ENCODE data around the gene FBXL7.

FBXL7 gene

GRCh38 chr5:15614679-15615078 lies 114.7 kb downstream of the FBXL7 start:
- no CpG with 5 or more reads among the region's 4 CpGs for WGBS (ENCODE audit: extremely low coverage, insufficient coverage, insufficient read length)
- no peak overlapping the region for H2BK12ac ChIP-seq (ENCODE audit: low read length)
- no peak overlapping the region for H4K91ac ChIP-seq (ENCODE audit: low read depth, low read length)

DNA sequence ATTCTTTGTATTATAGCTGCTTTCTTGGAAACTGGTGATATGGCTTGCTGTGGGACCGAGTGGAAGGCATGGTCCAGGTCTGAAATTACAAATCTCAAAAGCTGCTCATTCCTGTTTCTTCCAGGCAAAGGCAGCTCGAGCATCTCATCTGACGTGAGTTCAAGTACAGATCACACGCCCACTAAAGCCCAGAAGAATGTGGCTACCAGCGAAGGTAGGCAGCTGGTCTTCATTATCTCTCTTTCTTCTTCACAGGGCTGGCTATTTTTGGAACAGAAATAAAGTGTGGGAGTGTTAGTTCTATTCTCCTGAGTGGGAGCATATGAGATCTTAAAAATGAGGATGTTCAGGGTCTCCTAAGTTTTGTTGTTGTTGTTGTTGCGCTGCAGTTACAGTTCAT lies 115.9 kb downstream of the FBXL7 start:
- Histone ChIP-seq H3K79me2 (ENCODE audit: control insufficient read depth, insufficient read depth, low read length, poor library complexity) (no peaks in the 10 kb centered on the region), H3K4me2 (ENCODE audit: low read length) (no peak overlapping the region), H3K27ac (ENCODE audit: low read depth, low read length) (no peak overlapping the region), H3K14ac (ENCODE audit: low read length) (no peak overlapping the region), H4K12ac (ENCODE audit: low read depth, low read length) (no peak overlapping the region), H2BK12ac (ENCODE audit: low read length) (no peak overlapping the region), H2AFZ (ENCODE audit: insufficient read depth, low read length, poor library complexity) (no peak overlapping the region), H2BK120ac (ENCODE audit: insufficient read depth, low read length, poor library complexity) (no peak overlapping the region), H4K91ac (ENCODE audit: low read depth, low read length) (no peak overlapping the region), H3K9ac (ENCODE audit: low read length) (no peak overlapping the region), H3K79me1 (ENCODE audit: low read length) (no peaks in the 10 kb centered on the region), H2AK5ac (ENCODE audit: low read length) (no peak overlapping the region), H3K9me3 (ENCODE audit: insufficient read depth, low read depth, low read length) (no peaks in the 10 kb centered on the region), H3K23ac (ENCODE audit: low read length) (no peak overlapping the region), H3K4ac (ENCODE audit: low read depth, low read length) (no peak overlapping the region), H4K8ac (ENCODE audit: low read depth, low read length) (no peak overlapping the region), H3K27me3 (ENCODE audit: insufficient read depth, low read length) (no peaks in the 10 kb centered on the region), H2BK5ac (ENCODE audit: low read depth, low read length, poor library complexity) (no peak overlapping the region), H3K4me3 (ENCODE audit: low read depth, low read length) (no peak overlapping the region), H3K36me3 (ENCODE audit: control insufficient read depth in 1 of 2, insufficient read depth in 2 of 2, low read length in 2 of 2) (no peaks in the 10 kb centered on the region), H3K18ac (ENCODE audit: low read length) (no peak overlapping the region), H3K4me1 (ENCODE audit: control insufficient read depth in 1 of 2, insufficient read depth in 2 of 2, low read length in 2 of 2) (no peaks in the 10 kb centered on the region)
- no peak for DNase-seq
- WGBS (ENCODE audit: extremely low coverage, insufficient coverage, insufficient read length), result no CpG with 5 or more reads among the region's 6 CpGs

More at GRCh38 chr5:15614679-15615078, 114.7 kb downstream of the FBXL7 start:
- no peak overlapping the region for H3K18ac ChIP-seq (ENCODE audit: low read length)
- no peaks in the 10 kb centered on the region for H3K79me1 ChIP-seq (ENCODE audit: low read length)
- H4K12ac ChIP-seq (ENCODE audit: low read depth, low read length), result no peak overlapping the region
- no peak overlapping the region for H3K4me2 ChIP-seq (ENCODE audit: low read length)
- no peak overlapping the region for H3K23ac ChIP-seq (ENCODE audit: low read length)
- H2AK5ac ChIP-seq (ENCODE audit: low read length), result no peak overlapping the region
- H3K27ac ChIP-seq (ENCODE audit: low read depth, low read length), result no peak overlapping the region
- no peak overlapping the region for H3K4ac ChIP-seq (ENCODE audit: low read depth, low read length)
- H3K14ac ChIP-seq (ENCODE audit: low read length), result no peak overlapping the region
- DNase-seq, result no peak
- no peak overlapping the region for H2AFZ ChIP-seq (ENCODE audit: insufficient read depth, low read length, poor library complexity)
- H3K4me1 ChIP-seq (ENCODE audit: control insufficient read depth in 1 of 2, insufficient read depth in 2 of 2, low read length in 2 of 2), result peaks cover 0 to 2% of the 10 kb centered on the region in 2 experiments
- no peaks in the 10 kb centered on the region for H3K27me3 ChIP-seq (ENCODE audit: insufficient read depth, low read length)
- H4K8ac ChIP-seq (ENCODE audit: low read depth, low read length), result no peak overlapping the region
- H3K4me3 ChIP-seq (ENCODE audit: low read depth, low read length), result no peak overlapping the region
- H3K9ac ChIP-seq (ENCODE audit: low read length), result no peak overlapping the region
- H3K9me3 ChIP-seq (ENCODE audit: insufficient read depth, low read depth, low read length), result no peaks in the 10 kb centered on the region
- H3K79me2 ChIP-seq (ENCODE audit: control insufficient read depth, insufficient read depth, low read length, poor library complexity), result no peaks in the 10 kb centered on the region
- no peak overlapping the region for H2BK5ac ChIP-seq (ENCODE audit: low read depth, low read length, poor library complexity)
- H3K36me3 ChIP-seq (ENCODE audit: control insufficient read depth in 1 of 2, insufficient read depth in 2 of 2, low read length in 2 of 2), result no peaks in the 10 kb centered on the region
- no peak overlapping the region for H2BK120ac ChIP-seq (ENCODE audit: insufficient read depth, low read length, poor library complexity)

DNA sequence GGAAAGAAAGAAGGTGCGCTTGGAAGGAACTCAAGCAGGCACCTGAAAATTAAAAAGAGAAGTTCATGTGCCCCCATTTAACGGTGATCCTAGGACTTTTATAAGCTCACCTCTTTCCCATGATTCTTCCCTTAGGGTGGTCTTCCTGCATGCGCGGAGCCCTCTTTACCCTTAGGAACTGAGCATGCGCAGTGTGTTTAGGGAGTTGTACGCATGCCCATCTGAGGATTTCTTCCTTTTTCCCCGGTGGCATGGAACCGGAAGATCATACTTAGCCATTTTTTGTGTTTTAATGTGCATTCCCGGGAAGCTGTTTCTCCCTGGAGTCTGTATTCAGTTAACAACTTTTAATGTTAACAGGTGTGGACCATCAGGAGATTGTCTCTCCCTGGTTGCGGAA lies 119.0 kb downstream of the FBXL7 start:
- Histone ChIP-seq H3K14ac (ENCODE audit: low read length) (no peak overlapping the region), H4K91ac (ENCODE audit: low read depth, low read length) (no peak overlapping the region), H3K4me2 (ENCODE audit: low read length) (no peak overlapping the region), H2BK12ac (ENCODE audit: low read length) (no peak overlapping the region), H3K27ac (ENCODE audit: low read depth, low read length) (no peak overlapping the region), H3K79me2 (ENCODE audit: control insufficient read depth, insufficient read depth, low read length, poor library complexity) (no peaks in the 10 kb centered on the region), H3K36me3 (ENCODE audit: control insufficient read depth in 1 of 2, insufficient read depth in 2 of 2, low read length in 2 of 2) (no peaks in the 10 kb centered on the region), H3K9ac (ENCODE audit: low read length) (no peak overlapping the region), H3K4me3 (ENCODE audit: low read depth, low read length) (no peak overlapping the region), H3K79me1 (ENCODE audit: low read length) (no peaks in the 10 kb centered on the region), H3K18ac (ENCODE audit: low read length) (no peak overlapping the region), H2AK5ac (ENCODE audit: low read length) (no peak overlapping the region), H3K23ac (ENCODE audit: low read length) (no peak overlapping the region), H3K9me3 (ENCODE audit: insufficient read depth, low read depth, low read length) (no peaks in the 10 kb centered on the region), H4K8ac (ENCODE audit: low read depth, low read length) (no peak overlapping the region), H2BK5ac (ENCODE audit: low read depth, low read length, poor library complexity) (no peak overlapping the region), H3K4ac (ENCODE audit: low read depth, low read length) (no peak overlapping the region), H3K27me3 (ENCODE audit: insufficient read depth, low read length) (no peaks in the 10 kb centered on the region), H2BK120ac (ENCODE audit: insufficient read depth, low read length, poor library complexity) (no peak overlapping the region), H2AFZ (ENCODE audit: insufficient read depth, low read length, poor library complexity) (no peak overlapping the region), H3K4me1 (ENCODE audit: control insufficient read depth in 1 of 2, insufficient read depth in 2 of 2, low read length in 2 of 2) (no peaks in the 10 kb centered on the region), H4K12ac (ENCODE audit: low read depth, low read length) (no peak overlapping the region)
- no peak for DNase-seq
- WGBS (ENCODE audit: extremely low coverage, insufficient coverage, insufficient read length), result no CpG with 5 or more reads among the region's 10 CpGs

DNA sequence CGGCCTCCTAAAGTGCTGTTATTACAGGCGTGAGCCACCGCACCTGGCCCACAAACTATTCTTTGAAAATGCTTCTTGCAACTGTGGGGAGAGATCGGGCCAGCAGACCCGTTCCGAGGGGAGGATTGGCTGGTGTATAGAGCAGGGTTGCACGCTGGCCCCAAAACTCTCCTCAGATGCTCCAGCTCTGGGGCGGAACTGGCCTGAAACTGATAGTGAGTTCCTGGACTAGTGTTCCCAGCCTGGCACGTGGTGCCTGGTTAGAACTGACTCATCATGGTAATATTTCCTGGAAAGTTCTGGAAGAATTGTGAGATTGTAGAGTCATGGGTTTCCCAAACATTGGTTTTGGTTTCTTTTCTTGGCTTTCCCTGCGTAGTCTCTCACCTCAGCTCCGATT lies 120.5 kb downstream of the FBXL7 start:
- WGBS (ENCODE audit: extremely low coverage, insufficient coverage, insufficient read length), result no CpG with 5 or more reads among the region's 11 CpGs
- Histone ChIP-seq H2BK5ac (ENCODE audit: low read depth, low read length, poor library complexity) (no peak overlapping the region), H3K23ac (ENCODE audit: low read length) (no peak overlapping the region), H3K18ac (ENCODE audit: low read length) (peak overlapping the region; percentile 46), H3K36me3 (ENCODE audit: control insufficient read depth in 1 of 2, insufficient read depth in 2 of 2, low read length in 2 of 2) (no peaks in the 10 kb centered on the region), H3K4me2 (ENCODE audit: low read length) (no peak overlapping the region), H2BK12ac (ENCODE audit: low read length) (no peak overlapping the region), H3K9ac (ENCODE audit: low read length) (no peak overlapping the region), H3K14ac (ENCODE audit: low read length) (no peak overlapping the region), H3K79me1 (ENCODE audit: low read length) (no peaks in the 10 kb centered on the region), H2AFZ (ENCODE audit: insufficient read depth, low read length, poor library complexity) (no peak overlapping the region), H3K79me2 (ENCODE audit: control insufficient read depth, insufficient read depth, low read length, poor library complexity) (no peaks in the 10 kb centered on the region), H3K4ac (ENCODE audit: low read depth, low read length) (no peak overlapping the region), H4K8ac (ENCODE audit: low read depth, low read length) (no peak overlapping the region), H3K4me1 (ENCODE audit: control insufficient read depth in 1 of 2, insufficient read depth in 2 of 2, low read length in 2 of 2) (no peaks in the 10 kb centered on the region), H3K27ac (ENCODE audit: low read depth, low read length) (no peak overlapping the region), H4K91ac (ENCODE audit: low read depth, low read length) (no peak overlapping the region), H2AK5ac (ENCODE audit: low read length) (no peak overlapping the region), H3K9me3 (ENCODE audit: insufficient read depth, low read depth, low read length) (no peaks in the 10 kb centered on the region), H3K27me3 (ENCODE audit: insufficient read depth, low read length) (no peaks in the 10 kb centered on the region), H3K4me3 (ENCODE audit: low read depth, low read length) (no peak overlapping the region), H4K12ac (ENCODE audit: low read depth, low read length) (no peak overlapping the region), H2BK120ac (ENCODE audit: insufficient read depth, low read length, poor library complexity) (no peak overlapping the region)
- DNase-seq, result no peak
